GM12878 (cell line): ENCODE data around the gene CFAP53. TPM values are rescaled to one million over a fixed set of nuclear protein-coding genes. Genes with fewer than 3 reads are reported as not detected.

ENCODE experiments used
- ATAC-seq: fragments of 200-7000 bp; cut with Tn5 transposase; 3 replicates; pipeline ENCODE4 v1.9.1; 2020; ENCODE audit warnings: mild to moderate bottlenecking, moderate library complexity
- BruUV-seq: library from RNA; stranded (reverse); fragments of 400-500 nt; replicated peaks from 2 replicates; lab custom pipeline; 2021; lab: Mats Ljungman, UMichigan
- CTCF ChIA-PET: fragments of 300-600 bp; sonication (Branson Sonifier 250); formaldehyde crosslinking; extraction: SDS; loops from one replicate; lab custom pipeline; 2021; ENCODE audit warnings: inconsistent platforms; lab: Yijun Ruan, JAX
- POLR2A ChIA-PET: fragments of 350-600 bp; formaldehyde crosslinking; extraction: SDS; loops from one replicate; lab custom pipeline; 2021; ENCODE audit warnings: inconsistent platforms; lab: Charles Lee
- RAD21 ChIA-PET: fragments of 300-600 bp; sonication (Branson Sonifier 250); formaldehyde crosslinking; loops from one replicate; lab custom pipeline; 2023; ENCODE audit warnings: antibody characterized with exemption; ENCODE audit not compliant: unreplicated experiment; lab: Charles Lee
- SMC1A ChIA-PET: fragments of 300-600 bp; sonication (Branson Sonifier 250); formaldehyde crosslinking; loops from one replicate; lab custom pipeline; 2023; ENCODE audit not compliant: unreplicated experiment, uncharacterized antibody; lab: Charles Lee
- DNase-seq: peaks from one replicate; pipeline ENCODE4 v3.0.0-alpha.2; 2011; ENCODE audit warnings: low read depth, low spot score
- FAIRE-seq: peaks from 3 replicates; lab custom pipeline; 2011; peaks lifted over from hg19 to GRCh38; lab: Jason Lieb, UNC
- H2AFZ ChIP-seq: 2 replicates; pipeline ENCODE4 v1.6.0; 2011; ENCODE audit warnings: low read depth, low read length, control low read depth; ENCODE audit not compliant: control insufficient read depth
- H3K27ac ChIP-seq: 2 replicates; pipeline ENCODE4 v1.5.1; 2011; ENCODE audit warnings: control low read depth; ENCODE audit not compliant: control insufficient read depth, insufficient read depth
- H3K27me3 ChIP-seq, 2 experiments: replicated peaks in 1 of 2; 2 replicates each; pipeline versions ENCODE4 v1.6.0 to v1.6.1; 2011; ENCODE audit warnings: low read length in 1 of 2; ENCODE audit not compliant: control insufficient read depth in 2 of 2, insufficient read depth in 2 of 2
- H3K36me3 ChIP-seq, 2 experiments: 2 replicates each; pipeline ENCODE4 v1.5.1; 2011; ENCODE audit warnings: low read length in 1 of 2; ENCODE audit not compliant: control insufficient read depth in 2 of 2, insufficient read depth in 2 of 2
- H3K4me1 ChIP-seq: 2 replicates; pipeline ENCODE4 v1.6.1; 2011; ENCODE audit warnings: mild to moderate bottlenecking, low read length, moderate library complexity, mixed read lengths; ENCODE audit not compliant: control insufficient read depth, insufficient read depth
- H3K4me2 ChIP-seq: 2 replicates; pipeline ENCODE4 v1.6.0; 2011; ENCODE audit warnings: control low read depth; ENCODE audit not compliant: control insufficient read depth, insufficient read depth
- H3K4me3 ChIP-seq: fragments of 200-600 bp; sonication (generic); 2 replicates; pipeline ENCODE4 v1.5.1; 2016
- H3K79me2 ChIP-seq: 2 replicates; pipeline ENCODE4 v1.6.0; 2011; ENCODE audit warnings: low read length; ENCODE audit not compliant: control insufficient read depth, insufficient read depth
- H3K9ac ChIP-seq: 2 replicates; pipeline ENCODE4 v1.8.0; 2011; ENCODE audit warnings: low read length, control low read depth, mixed read lengths; ENCODE audit not compliant: control insufficient read depth, insufficient read depth
- H3K9me3 ChIP-seq: replicated peaks from 3 replicates; pipeline ENCODE4 v1.5.1; 2011; ENCODE audit warnings: mild to moderate bottlenecking, low read length; ENCODE audit not compliant: control insufficient read depth, insufficient read depth
- H4K20me1 ChIP-seq: 2 replicates; pipeline ENCODE4 v1.6.0; 2011; ENCODE audit not compliant: control insufficient read depth, insufficient read depth
- CREM ChIP-seq: IDR thresholded peaks from 2 replicates; pipeline ENCODE4 v1.6.1; 2014; ENCODE audit warnings: antibody characterized with exemption, low read depth
- HDAC2 ChIP-seq: fragments of 200-600 bp; sonication (generic); IDR thresholded peaks from 2 replicates; pipeline ENCODE4 v1.6.1; 2017
- MEF2B ChIP-seq: fragments of 450-650 bp; IDR thresholded peaks from 2 replicates; pipeline ENCODE4 v1.6.1; 2018; ENCODE audit warnings: mild to moderate bottlenecking, moderate library complexity; ENCODE audit not compliant: partially characterized antibody, poor library complexity, severe bottlenecking
- SPI1 ChIP-seq: IDR thresholded peaks from 2 replicates; pipeline ENCODE4 v1.6.1; 2011; ENCODE audit warnings: low read depth, mild to moderate bottlenecking, low read length, moderate library complexity, borderline replicate concordance; ENCODE audit not compliant: insufficient read depth
- WGBS: methylation state at CpG from one replicate; pipeline ENCODE4 v1.1.6; 2016; ENCODE audit warnings: low lambda C conversion rate; ENCODE audit not compliant: insufficient replicate concordance, insufficient coverage; ENCODE audit errors: missing lambda C conversion rate; 5-methylcytosine and 5-hydroxymethylcytosine counted together
- in situ Hi-C: fragments of 300-500 bp; cut with MboI; formaldehyde crosslinking; loops from 9 replicates; pipeline ENCODE4 v1.14.3; 2018; ENCODE audit warnings: mixed read lengths
- intact Hi-C: fragments of 100-400 bp; cut with micrococcal nuclease; formaldehyde crosslinking; loops from one replicate; pipeline ENCODE4 v1.14.2; 2022; ENCODE audit not compliant: unreplicated experiment
- polyA plus RNA-seq, 11 experiments: library from polyadenylated mRNA; depleted of rRNA in 4 of 11; unstranded in 6 of 11; stranded (reverse) in 5 of 11; fragments of >200 nt; fragmentation: Nextera tagmentation in 4 of 11; fragmentation: Illumina TruSeq in 1 of 11; extraction: Ambion mirVana in 4 of 11; extraction: Trizol in 1 of 11; gene quantifications; 1 replicate in 1 of 11; 2 replicates in 10 of 11; pipeline versions ENCODE4 v1.2.1 to v1.2.3, GENCODE V29; 2011 to 2016; ENCODE audit warnings: inconsistent platforms in 2 of 11, missing spikeins in 2 of 11, low read depth in 1 of 11
- total RNA-seq, 4 experiments: library from RNA; depleted of rRNA in 3 of 4; stranded (reverse); fragments of >200 nt in 3 of 4; fragmentation: Illumina TruSeq in 1 of 4; extraction: Trizol in 1 of 4; gene quantifications; 2 replicates each; pipeline versions ENCODE4 v1.2.1 to v1.2.3, GENCODE V29; 2013 to 2021
- TF ChIP-seq, protein P1 (sequence below): fragments of 450-650 bp; IDR thresholded peaks from 2 replicates; pipeline ENCODE4 v1.6.1; 2017; ENCODE audit warnings: mild to moderate bottlenecking, moderate library complexity
- TF ChIP-seq, protein P2 (sequence below): fragments of 150-350 bp; IDR thresholded peaks from 2 replicates; pipeline ENCODE4 v1.6.1; 2014; ENCODE audit warnings: mild to moderate bottlenecking, low read depth, low read length
- TF ChIP-seq, protein P3 (sequence below): fragments of 450-650 bp; IDR thresholded peaks from 2 replicates; pipeline ENCODE4 v1.6.1; 2017; ENCODE audit warnings: mild to moderate bottlenecking, low read depth, inconsistent platforms; ENCODE audit not compliant: poor library complexity, severe bottlenecking
- TF ChIP-seq, protein P4 (sequence below): fragments of 450-650 bp; IDR thresholded peaks from 2 replicates; pipeline ENCODE4 v1.6.1; 2018; ENCODE audit warnings: borderline replicate concordance, mild to moderate bottlenecking; ENCODE audit not compliant: partially characterized antibody

The CFAP53 gene
- total and polyA plus RNA-seq, 10 of the 15 experiments (the other 5 are each of a cell fraction or from before 2014, with no cell fraction given): 0.05 to 0.31 (median 0.12) TPM; not detected in 1

DNA sequence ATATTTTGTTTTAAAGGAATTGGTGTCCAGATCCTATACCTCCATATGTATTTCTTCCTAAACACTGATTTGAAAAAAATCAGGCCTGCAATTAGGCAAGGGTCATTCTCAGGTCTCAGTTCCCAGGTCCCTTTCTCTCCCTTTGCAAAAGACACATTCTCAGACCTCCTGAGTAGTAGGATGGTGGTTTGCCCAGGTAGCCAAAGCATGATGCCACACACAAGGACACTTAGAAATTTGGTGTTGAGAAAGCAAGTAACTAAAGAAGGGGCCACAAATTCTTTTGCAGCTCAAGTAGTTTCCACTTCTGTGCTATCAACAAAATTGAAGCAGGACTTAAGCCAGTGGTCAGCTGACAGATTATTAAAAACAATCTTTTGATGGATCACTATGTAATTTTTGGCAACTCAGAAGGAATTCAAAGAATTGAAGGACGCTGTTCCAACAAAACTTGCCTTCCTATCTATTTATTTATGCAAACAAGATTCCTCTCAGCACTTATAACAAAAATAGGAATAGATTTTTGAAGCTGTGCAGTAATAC lies 64.7 kb downstream of the CFAP53 start:
- Histone ChIP-seq H3K27me3 (peaks cover 1 to 4% of the 10 kb centered on the region in 2 experiments; a peak in 2 of 4 replicates), H3K9ac (no peak overlapping the region), H3K4me1 (no peaks in the 10 kb centered on the region), H2AFZ (no peak overlapping the region), H3K9me3 (no peaks in the 10 kb centered on the region; the same call in 2 of the 3 replicates), H3K4me3 (no peak overlapping the region), H4K20me1 (no peaks in the 10 kb centered on the region), H3K79me2 (no peaks in the 10 kb centered on the region)
- intact Hi-C loops (loop anchor here (5.0 to 10.0 kb wide), 3 partner anchors 156 to 337 kb away; no protein-coding TSS in a partner anchor), in situ Hi-C loops (no loop called here)
- no TSS peak for BruUV-seq
- ChIA-PET CTCF (interaction anchor here (0.7 to 5.9 kb wide), 8 partner anchors 16 to 228 kb away, joined by 3 to 55 read pairs (median 4); no protein-coding TSS in a partner anchor), POLR2A (no interaction called here), SMC1A (interaction anchor here (0.9 to 6.3 kb wide), 11 partner anchors 16 to 341 kb away, joined by 3 to 59 read pairs (median 4); partner anchors contain the start of gene MBD1), RAD21 (interaction anchor here (1.3 to 4.4 kb wide), 4 partner anchors 146 to 228 kb away, joined by 4 to 42 read pairs (median 5); no protein-coding TSS in a partner anchor)
- WGBS: 13% methylated on average over 1 of the region's 1 CpG
- TF ChIP-seq, protein P1, sequence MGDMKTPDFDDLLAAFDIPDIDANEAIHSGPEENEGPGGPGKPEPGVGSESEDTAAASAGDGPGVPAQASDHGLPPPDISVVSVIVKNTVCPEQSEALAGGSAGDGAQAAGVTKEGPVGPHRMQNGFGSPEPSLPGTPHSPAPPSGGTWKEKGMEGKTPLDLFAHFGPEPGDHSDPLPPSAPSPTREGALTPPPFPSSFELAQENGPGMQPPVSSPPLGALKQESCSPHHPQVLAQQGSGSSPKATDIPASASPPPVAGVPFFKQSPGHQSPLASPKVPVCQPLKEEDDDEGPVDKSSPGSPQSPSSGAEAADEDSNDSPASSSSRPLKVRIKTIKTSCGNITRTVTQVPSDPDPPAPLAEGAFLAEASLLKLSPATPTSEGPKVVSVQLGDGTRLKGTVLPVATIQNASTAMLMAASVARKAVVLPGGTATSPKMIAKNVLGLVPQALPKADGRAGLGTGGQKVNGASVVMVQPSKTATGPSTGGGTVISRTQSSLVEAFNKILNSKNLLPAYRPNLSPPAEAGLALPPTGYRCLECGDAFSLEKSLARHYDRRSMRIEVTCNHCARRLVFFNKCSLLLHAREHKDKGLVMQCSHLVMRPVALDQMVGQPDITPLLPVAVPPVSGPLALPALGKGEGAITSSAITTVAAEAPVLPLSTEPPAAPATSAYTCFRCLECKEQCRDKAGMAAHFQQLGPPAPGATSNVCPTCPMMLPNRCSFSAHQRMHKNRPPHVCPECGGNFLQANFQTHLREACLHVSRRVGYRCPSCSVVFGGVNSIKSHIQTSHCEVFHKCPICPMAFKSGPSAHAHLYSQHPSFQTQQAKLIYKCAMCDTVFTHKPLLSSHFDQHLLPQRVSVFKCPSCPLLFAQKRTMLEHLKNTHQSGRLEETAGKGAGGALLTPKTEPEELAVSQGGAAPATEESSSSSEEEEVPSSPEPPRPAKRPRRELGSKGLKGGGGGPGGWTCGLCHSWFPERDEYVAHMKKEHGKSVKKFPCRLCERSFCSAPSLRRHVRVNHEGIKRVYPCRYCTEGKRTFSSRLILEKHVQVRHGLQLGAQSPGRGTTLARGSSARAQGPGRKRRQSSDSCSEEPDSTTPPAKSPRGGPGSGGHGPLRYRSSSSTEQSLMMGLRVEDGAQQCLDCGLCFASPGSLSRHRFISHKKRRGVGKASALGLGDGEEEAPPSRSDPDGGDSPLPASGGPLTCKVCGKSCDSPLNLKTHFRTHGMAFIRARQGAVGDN: no peak
- TF ChIP-seq, protein P2, sequence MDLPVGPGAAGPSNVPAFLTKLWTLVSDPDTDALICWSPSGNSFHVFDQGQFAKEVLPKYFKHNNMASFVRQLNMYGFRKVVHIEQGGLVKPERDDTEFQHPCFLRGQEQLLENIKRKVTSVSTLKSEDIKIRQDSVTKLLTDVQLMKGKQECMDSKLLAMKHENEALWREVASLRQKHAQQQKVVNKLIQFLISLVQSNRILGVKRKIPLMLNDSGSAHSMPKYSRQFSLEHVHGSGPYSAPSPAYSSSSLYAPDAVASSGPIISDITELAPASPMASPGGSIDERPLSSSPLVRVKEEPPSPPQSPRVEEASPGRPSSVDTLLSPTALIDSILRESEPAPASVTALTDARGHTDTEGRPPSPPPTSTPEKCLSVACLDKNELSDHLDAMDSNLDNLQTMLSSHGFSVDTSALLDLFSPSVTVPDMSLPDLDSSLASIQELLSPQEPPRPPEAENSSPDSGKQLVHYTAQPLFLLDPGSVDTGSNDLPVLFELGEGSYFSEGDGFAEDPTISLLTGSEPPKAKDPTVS: no peak
- TF ChIP-seq, protein P3, sequence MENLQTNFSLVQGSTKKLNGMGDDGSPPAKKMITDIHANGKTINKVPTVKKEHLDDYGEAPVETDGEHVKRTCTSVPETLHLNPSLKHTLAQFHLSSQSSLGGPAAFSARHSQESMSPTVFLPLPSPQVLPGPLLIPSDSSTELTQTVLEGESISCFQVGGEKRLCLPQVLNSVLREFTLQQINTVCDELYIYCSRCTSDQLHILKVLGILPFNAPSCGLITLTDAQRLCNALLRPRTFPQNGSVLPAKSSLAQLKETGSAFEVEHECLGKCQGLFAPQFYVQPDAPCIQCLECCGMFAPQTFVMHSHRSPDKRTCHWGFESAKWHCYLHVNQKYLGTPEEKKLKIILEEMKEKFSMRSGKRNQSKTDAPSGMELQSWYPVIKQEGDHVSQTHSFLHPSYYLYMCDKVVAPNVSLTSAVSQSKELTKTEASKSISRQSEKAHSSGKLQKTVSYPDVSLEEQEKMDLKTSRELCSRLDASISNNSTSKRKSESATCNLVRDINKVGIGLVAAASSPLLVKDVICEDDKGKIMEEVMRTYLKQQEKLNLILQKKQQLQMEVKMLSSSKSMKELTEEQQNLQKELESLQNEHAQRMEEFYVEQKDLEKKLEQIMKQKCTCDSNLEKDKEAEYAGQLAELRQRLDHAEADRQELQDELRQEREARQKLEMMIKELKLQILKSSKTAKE: no peak
- TF ChIP-seq MEF2B (no peak), SPI1 (no peak), CREM (no peak), HDAC2 (no peak)
- TF ChIP-seq, protein P4, sequence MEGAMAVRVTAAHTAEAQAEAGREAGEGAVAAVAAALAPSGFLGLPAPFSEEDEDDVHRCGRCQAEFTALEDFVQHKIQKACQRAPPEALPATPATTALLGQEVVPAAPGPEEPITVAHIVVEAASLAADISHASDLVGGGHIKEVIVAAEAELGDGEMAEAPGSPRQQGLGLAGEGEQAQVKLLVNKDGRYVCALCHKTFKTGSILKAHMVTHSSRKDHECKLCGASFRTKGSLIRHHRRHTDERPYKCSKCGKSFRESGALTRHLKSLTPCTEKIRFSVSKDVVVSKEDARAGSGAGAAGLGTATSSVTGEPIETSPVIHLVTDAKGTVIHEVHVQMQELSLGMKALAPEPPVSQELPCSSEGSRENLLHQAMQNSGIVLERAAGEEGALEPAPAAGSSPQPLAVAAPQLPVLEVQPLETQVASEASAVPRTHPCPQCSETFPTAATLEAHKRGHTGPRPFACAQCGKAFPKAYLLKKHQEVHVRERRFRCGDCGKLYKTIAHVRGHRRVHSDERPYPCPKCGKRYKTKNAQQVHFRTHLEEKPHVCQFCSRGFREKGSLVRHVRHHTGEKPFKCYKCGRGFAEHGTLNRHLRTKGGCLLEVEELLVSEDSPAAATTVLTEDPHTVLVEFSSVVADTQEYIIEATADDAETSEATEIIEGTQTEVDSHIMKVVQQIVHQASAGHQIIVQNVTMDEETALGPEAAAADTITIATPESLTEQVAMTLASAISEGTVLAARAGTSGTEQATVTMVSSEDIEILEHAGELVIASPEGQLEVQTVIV: no peak
- TF ChIP-seq, all 136 proteins: peak for 0
- no peak for FAIRE-seq
- no peak for DNase-seq
- Histone ChIP-seq H3K27ac (no peak overlapping the region), H3K4me2 (no peak overlapping the region), H3K36me3 (no peaks in the 10 kb centered on the region)
- no peak for ATAC-seq
